ENCODE results near the gene EIF1. TPM values are rescaled to one million over a fixed set of nuclear protein-coding genes. Genes with fewer than 3 reads are reported as not detected.

Gene EIF1
- total and polyA plus RNA-seq, 2 of the 8 experiments (the other 6 are each of a cell fraction or from before 2014, with no cell fraction given) = 175 to 539 TPM

GRCh38 chr17:41648411-41649195 lies 40.1 kb upstream of the EIF1 start (continued):
- no peak for TF ChIP-seq CTBP2 (IDR thresholded peaks at IDR 0.05; ENCODE audit: borderline replicate concordance, insufficient read depth, insufficient read length, low read length)
- no peak for TF ChIP-seq BRCA1 (IDR thresholded peaks at IDR 0.05; ENCODE audit: low read depth, low read length)
